HG02642 (cell line): ENCODE measurements around the gene SERF2.
"Not testable (repeated sequence)": the region's sequence is repeated elsewhere in the genome, so short reads cannot be mapped to it uniquely, and the experiment has no call there.

Experiments used
- ATAC-seq: cut with Tn5 transposase; IDR thresholded peaks from one replicate; pipeline ENCODE4 v1.9.1; 2021; ENCODE audit warnings: mild to moderate bottlenecking; ENCODE audit not compliant: unreplicated experiment, poor library complexity

Gene SERF2

GRCh38 chr15:43826508-43827341 is 34.6 kb downstream of the SERF2 start, which contains the start of gene WDR76:
Gene WDR76 (plus strand): TSS chr15:43827002. CDS start chr15:43827033, 31 bp downstream.
- ATAC-seq, result peak; percentile 75

- no peak for ATAC-seq
These were observed 36.0 kb downstream of the SERF2 start for GRCh38 chr15:43828061-43828657.

DNA sequence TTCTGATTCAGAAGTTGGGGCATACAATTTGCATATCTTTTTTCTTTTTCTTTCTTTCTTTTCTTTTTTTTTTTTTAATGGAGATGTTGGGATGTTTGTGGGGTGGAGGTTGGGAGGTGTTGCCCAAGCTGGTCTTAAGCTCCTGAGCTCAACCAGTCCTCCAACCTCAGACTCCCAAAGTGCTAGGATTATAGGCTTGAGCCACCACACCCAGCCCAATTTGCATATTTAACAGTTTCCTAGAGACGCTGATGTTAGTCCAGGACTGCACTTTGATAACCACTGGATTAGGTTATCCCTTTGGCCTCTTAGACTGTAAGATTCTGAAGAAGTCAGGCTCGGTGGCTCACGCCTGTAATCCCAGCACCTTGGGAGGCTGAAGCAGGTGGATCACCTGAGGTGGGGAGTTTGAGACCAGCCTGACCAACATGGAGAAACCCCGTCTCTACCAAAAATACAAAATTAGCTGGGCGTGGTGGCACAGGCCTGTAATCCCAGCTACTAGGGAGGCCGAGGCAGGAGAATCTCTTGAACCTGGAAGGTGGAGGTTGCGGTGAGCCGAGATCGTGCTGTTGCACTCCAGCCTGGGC is 37.9 kb downstream of the SERF2 start:
- ATAC-seq, result not testable (repeated sequence)

DNA sequence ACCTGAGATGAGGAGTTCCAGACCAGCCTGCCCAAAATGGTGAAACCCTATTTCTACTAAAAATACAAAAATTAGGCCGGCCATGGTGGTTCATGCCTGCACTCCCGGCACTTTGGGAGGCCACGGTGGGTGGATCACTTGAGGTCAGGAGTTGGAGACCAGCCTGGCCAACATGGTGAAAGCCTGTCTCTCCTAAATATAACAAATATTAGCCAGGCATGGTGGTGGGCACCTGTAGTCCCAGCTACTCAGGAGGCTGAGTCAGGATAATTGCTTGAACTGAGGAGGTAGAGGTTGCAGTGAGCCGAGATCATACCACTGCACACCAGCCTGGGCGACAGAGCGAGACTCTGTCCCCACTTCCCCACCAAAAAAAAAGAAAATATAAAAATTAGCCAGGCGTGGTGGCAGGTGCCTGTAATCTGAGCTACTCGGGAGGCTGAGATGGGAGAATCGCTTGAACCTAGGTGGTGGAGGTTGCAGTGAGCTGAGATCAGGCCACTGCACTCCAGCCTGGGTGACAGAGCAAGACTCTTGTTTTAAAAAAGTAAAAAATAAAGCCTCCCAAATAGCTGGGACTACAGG is 38.7 kb downstream of the SERF2 start:
- ATAC-seq, result not testable (repeated sequence)

- ATAC-seq, result not testable (repeated sequence)
These were observed 39.5 kb downstream of the SERF2 start for GRCh38 chr15:43831519-43832052.

- ATAC-seq, result not testable (repeated sequence)
These were observed 40.4 kb downstream of the SERF2 start for GRCh38 chr15:43832485-43832884.

DNA sequence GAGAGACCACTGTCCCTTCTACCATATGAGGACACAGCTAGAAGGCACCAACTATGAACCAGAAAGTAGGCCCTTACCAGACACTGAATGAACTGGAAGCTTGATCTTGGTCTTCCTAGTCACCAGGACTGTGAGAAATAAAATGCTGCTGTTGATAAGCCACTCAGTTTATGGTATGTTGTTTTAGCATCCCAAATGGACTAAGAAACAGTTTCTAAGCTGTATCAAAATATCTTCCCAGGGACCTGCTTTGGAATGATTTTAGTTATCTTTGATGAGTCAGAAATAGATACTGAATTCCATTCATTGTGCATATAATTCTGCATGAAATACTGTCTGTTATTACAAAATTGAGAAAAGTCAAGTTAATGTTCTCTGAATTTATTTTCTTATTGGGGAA is 53.3 kb downstream of the SERF2 start:
- ATAC-seq, result no peak
